HL-60 (cell line): Measurements from ENCODE around the gene ST8SIA4.

ENCODE experiments used
- DNase-seq, 2 experiments: peaks; one replicate each; pipeline ENCODE4 v3.0.0-alpha.2; 2010 to 2020; ENCODE audit warnings: low read depth in 1 of 2, low spot score in 1 of 2
- H3K27ac ChIP-seq: fragments of 250-450 bp; sonication (Bioruptor Pico); replicated peaks from 2 replicates; pipeline ENCODE4 v1.5.1; 2020; ENCODE audit warnings: mild to moderate bottlenecking, moderate library complexity
- H3K27me3 ChIP-seq: fragments of 250-450 bp; sonication (Bioruptor Pico); 2 replicates; pipeline ENCODE4 v1.5.1; 2021; ENCODE audit warnings: mild to moderate bottlenecking, moderate library complexity; ENCODE audit not compliant: insufficient read depth, poor library complexity, severe bottlenecking
- H3K4me3 ChIP-seq: replicated peaks from 2 replicates; pipeline ENCODE4 v1.5.1; 2011; ENCODE audit warnings: mild to moderate bottlenecking, control low read depth, low read length; ENCODE audit not compliant: insufficient read depth
- GABPA ChIP-seq: IDR thresholded peaks from 2 replicates; pipeline ENCODE4 v1.6.1; 2012; ENCODE audit warnings: low read depth
- POLR2AphosphoS5 ChIP-seq: IDR thresholded peaks from 2 replicates; pipeline ENCODE4 v1.6.1; 2012; ENCODE audit warnings: low read depth
- SPI1 ChIP-seq: IDR thresholded peaks from 2 replicates; pipeline ENCODE4 v1.6.1; 2012; ENCODE audit warnings: low read depth, mild to moderate bottlenecking, borderline replicate concordance
- TF ChIP-seq, protein P1 (sequence below): IDR thresholded peaks from one replicate; pipeline ENCODE4 v1.5.1; 2011; ENCODE audit warnings: low read length, control low read depth, inconsistent platforms; ENCODE audit not compliant: insufficient read depth
- TF ChIP-seq, protein P2 (sequence below): IDR thresholded peaks from 2 replicates; pipeline ENCODE4 v1.6.1; 2012; ENCODE audit warnings: low read depth; ENCODE audit not compliant: insufficient replicate concordance

Gene ST8SIA4

DNA sequence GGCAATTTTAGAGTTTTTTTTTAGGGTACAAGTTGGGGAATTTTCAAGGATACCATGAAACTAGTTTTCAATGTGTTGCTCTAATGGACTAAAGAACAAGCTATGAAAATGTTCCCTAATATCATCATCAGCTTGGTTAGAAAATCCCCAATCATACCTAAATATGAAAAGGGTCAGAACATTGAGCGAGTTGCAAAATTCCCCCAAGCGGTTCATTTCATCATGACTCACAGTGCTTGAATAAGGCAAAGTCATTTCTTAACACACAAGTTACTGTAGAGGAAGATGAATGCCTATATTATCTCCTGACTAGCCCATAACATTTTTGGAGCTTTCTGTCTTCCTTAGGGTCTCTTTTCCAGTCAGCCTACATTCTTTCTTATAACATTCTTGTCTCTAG, 62.7 kb downstream of the ST8SIA4 start:
- Histone ChIP-seq H3K27me3 (no peaks in the 10 kb centered on the region), H3K4me3 (no peak overlapping the region), H3K27ac (no peak overlapping the region)
- DNase-seq = peak in 1 of 2 experiments; percentile 40
- TF ChIP-seq POLR2AphosphoS5 = no peak
- TF ChIP-seq GABPA = no peak
- no peak for TF ChIP-seq SPI1
- TF ChIP-seq, protein P1, sequence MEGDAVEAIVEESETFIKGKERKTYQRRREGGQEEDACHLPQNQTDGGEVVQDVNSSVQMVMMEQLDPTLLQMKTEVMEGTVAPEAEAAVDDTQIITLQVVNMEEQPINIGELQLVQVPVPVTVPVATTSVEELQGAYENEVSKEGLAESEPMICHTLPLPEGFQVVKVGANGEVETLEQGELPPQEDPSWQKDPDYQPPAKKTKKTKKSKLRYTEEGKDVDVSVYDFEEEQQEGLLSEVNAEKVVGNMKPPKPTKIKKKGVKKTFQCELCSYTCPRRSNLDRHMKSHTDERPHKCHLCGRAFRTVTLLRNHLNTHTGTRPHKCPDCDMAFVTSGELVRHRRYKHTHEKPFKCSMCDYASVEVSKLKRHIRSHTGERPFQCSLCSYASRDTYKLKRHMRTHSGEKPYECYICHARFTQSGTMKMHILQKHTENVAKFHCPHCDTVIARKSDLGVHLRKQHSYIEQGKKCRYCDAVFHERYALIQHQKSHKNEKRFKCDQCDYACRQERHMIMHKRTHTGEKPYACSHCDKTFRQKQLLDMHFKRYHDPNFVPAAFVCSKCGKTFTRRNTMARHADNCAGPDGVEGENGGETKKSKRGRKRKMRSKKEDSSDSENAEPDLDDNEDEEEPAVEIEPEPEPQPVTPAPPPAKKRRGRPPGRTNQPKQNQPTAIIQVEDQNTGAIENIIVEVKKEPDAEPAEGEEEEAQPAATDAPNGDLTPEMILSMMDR = no peak
- TF ChIP-seq, protein P2, sequence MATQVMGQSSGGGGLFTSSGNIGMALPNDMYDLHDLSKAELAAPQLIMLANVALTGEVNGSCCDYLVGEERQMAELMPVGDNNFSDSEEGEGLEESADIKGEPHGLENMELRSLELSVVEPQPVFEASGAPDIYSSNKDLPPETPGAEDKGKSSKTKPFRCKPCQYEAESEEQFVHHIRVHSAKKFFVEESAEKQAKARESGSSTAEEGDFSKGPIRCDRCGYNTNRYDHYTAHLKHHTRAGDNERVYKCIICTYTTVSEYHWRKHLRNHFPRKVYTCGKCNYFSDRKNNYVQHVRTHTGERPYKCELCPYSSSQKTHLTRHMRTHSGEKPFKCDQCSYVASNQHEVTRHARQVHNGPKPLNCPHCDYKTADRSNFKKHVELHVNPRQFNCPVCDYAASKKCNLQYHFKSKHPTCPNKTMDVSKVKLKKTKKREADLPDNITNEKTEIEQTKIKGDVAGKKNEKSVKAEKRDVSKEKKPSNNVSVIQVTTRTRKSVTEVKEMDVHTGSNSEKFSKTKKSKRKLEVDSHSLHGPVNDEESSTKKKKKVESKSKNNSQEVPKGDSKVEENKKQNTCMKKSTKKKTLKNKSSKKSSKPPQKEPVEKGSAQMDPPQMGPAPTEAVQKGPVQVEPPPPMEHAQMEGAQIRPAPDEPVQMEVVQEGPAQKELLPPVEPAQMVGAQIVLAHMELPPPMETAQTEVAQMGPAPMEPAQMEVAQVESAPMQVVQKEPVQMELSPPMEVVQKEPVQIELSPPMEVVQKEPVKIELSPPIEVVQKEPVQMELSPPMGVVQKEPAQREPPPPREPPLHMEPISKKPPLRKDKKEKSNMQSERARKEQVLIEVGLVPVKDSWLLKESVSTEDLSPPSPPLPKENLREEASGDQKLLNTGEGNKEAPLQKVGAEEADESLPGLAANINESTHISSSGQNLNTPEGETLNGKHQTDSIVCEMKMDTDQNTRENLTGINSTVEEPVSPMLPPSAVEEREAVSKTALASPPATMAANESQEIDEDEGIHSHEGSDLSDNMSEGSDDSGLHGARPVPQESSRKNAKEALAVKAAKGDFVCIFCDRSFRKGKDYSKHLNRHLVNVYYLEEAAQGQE = no peak

DNA sequence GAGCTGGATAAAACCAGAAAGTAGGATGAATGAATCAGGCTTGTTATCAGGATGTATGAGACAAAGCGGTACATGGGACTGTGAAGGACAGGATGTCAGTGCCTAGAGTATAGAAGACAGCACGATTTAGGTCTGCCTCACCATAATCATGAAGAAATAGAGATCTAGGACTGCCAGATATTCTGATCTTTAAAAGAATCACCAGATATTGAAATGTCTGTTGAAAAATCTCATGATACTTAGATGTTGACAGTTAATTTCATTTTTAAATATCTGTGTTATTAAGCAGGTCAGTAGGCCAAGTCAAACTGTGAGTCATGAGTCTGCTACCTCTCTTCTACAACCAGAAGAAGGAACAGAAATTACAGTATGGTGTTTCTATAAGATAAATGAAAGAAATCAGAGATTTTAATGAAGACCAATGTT, 65.0 kb downstream of the ST8SIA4 start:
- H3K4me3 ChIP-seq = no peak overlapping the region
- DNase-seq = no peak
- no peaks in the 10 kb centered on the region for H3K27me3 ChIP-seq
- TF ChIP-seq GABPA (no peak), POLR2AphosphoS5 (no peak), SPI1 (no peak)
- TF ChIP-seq, protein P1 = no peak
- TF ChIP-seq, protein P2 = no peak
- no peak overlapping the region for H3K27ac ChIP-seq

DNA sequence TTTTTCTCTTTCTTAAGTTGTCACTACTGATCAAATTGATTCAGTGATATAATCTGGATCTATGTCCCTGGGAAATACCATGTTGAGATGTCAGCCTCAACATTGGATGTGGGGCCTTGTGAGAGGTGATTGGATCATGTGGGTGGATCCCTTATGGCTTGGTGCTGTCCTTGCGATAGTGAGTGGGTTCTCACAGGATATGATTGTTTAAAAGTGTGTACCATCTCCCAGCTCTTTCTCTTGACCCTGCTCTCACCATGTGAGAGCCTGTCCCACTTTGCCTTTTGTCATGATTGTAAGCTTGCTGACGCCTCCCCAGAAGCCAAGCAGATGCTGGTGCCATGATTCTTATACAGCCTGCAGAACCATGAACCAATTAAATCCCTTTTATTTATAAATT, 68.6 kb downstream of the ST8SIA4 start:
- H3K27me3 ChIP-seq = no peaks in the 10 kb centered on the region
- TF ChIP-seq, protein P2 = no peak
- TF ChIP-seq GABPA (no peak), POLR2AphosphoS5 (no peak), SPI1 (no peak)
- TF ChIP-seq, protein P1 = no peak
- H3K27ac ChIP-seq = no peak overlapping the region
- no peak for DNase-seq
- H3K4me3 ChIP-seq = no peak overlapping the region
